Fibroblast of lung (primary cell): ENCODE data around the gene SERAC1. TPM values are rescaled to one million over a fixed set of nuclear protein-coding genes. Genes with fewer than 3 reads are reported as not detected.

Source experiments
- DNase-seq, 2 donors: peaks; one replicate each; pipeline versions ENCODE4 v3.0.0 to v3.0.0-alpha.2; 2010; ENCODE audit warnings: low read depth in 2 of 2
- H2AFZ ChIP-seq: 2 replicates; pipeline ENCODE4 v1.5.1; 2012; ENCODE audit warnings: low read length, control low read depth, inconsistent platforms
- H3K27ac ChIP-seq: 2 replicates; pipeline ENCODE4 v1.5.1; 2011; ENCODE audit warnings: low read length, control low read depth; ENCODE audit not compliant: insufficient read depth
- H3K27me3 ChIP-seq: 2 replicates; pipeline ENCODE4 v1.5.1; 2011; ENCODE audit warnings: mild to moderate bottlenecking, low read length; ENCODE audit not compliant: control insufficient read depth, insufficient read depth
- H3K36me3 ChIP-seq: 2 replicates; pipeline ENCODE4 v1.5.1; 2011; ENCODE audit warnings: low read length; ENCODE audit not compliant: control insufficient read depth, insufficient read depth
- H3K4me1 ChIP-seq: 2 replicates; pipeline ENCODE4 v1.5.1; 2011; ENCODE audit warnings: low read length; ENCODE audit not compliant: control insufficient read depth, insufficient read depth; ENCODE audit errors: extremely low read depth
- H3K4me2 ChIP-seq: 2 replicates; pipeline ENCODE4 v1.5.1; 2011; ENCODE audit warnings: low read length, control low read depth; ENCODE audit not compliant: insufficient read depth; ENCODE audit errors: extremely low read depth
- H3K4me3 ChIP-seq, 4 experiments: fragments of 200-600 bp in 1 of 4; sonication (generic) in 1 of 4; replicated peaks in 1 of 4; 2 replicates each; pipeline ENCODE4 v1.5.1; 2011 to 2016; ENCODE audit warnings: low read length in 4 of 4, low read depth in 3 of 4, mild to moderate bottlenecking in 3 of 4, control low read depth in 2 of 4, inconsistent platforms in 1 of 4, mixed read lengths in 1 of 4; ENCODE audit not compliant: insufficient read depth in 1 of 4; ENCODE audit errors: control extremely low read depth in 1 of 4
- H3K79me2 ChIP-seq: 2 replicates; pipeline ENCODE4 v1.5.1; 2012; ENCODE audit warnings: mild to moderate bottlenecking, low read length, inconsistent platforms; ENCODE audit not compliant: control insufficient read depth, insufficient read depth
- H3K9ac ChIP-seq: 2 replicates; pipeline ENCODE4 v1.5.1; 2011; ENCODE audit warnings: mild to moderate bottlenecking, low read length, control low read depth; ENCODE audit not compliant: insufficient read depth
- H3K9me3 ChIP-seq: 2 replicates; pipeline ENCODE4 v1.5.1; 2012; ENCODE audit warnings: low read depth, low read length; ENCODE audit not compliant: control insufficient read depth, insufficient read depth
- H4K20me1 ChIP-seq: 2 replicates; pipeline ENCODE4 v1.5.1; 2011; ENCODE audit warnings: low read length; ENCODE audit not compliant: control insufficient read depth, insufficient read depth; ENCODE audit errors: extremely low read depth
- CTCF ChIP-seq, 2 donors: IDR thresholded peaks in 1 of 2; conservative IDR thresholded peaks in 1 of 2; 1 replicate in 1 of 2; 2 replicates in 1 of 2; pipeline ENCODE4 v1.5.1; 2011 to 2012; ENCODE audit warnings: low read length in 2 of 2, control low read depth in 1 of 2, inconsistent platforms in 1 of 2, low read depth in 1 of 2, mild to moderate bottlenecking in 1 of 2
- EZH2 ChIP-seq: IDR thresholded peaks from 2 replicates; pipeline ENCODE4 v1.5.1; 2012; ENCODE audit warnings: low read length, control low read depth, mild to moderate bottlenecking; ENCODE audit errors: missing control alignments
- polyA plus RNA-seq, 2 donors: library from polyadenylated mRNA; depleted of rRNA in 1 of 2; stranded (reverse) in 1 of 2; unstranded in 1 of 2; fragments of >200 nt; gene quantifications; 2 replicates each; pipeline ENCODE4 v1.2.1, GENCODE V29; 2011 to 2012; ENCODE audit warnings: missing spikeins in 1 of 2
- total RNA-seq: library from RNA; depleted of rRNA; stranded (reverse); fragments of >200 nt; gene quantifications from 2 replicates; pipeline ENCODE4 v1.2.1, GENCODE V29; 2014

Gene SERAC1
- total and polyA plus RNA-seq, 2 donors (not counting 1 experiment from before 2014, with no cell fraction given): 21.3 to 37.7 TPM

- Histone ChIP-seq H3K27me3 (no peaks in the 10 kb centered on the region), H3K4me3 (no peak overlapping the region), H3K9me3 (no peaks in the 10 kb centered on the region), H3K4me1 (peaks cover 10% of the 10 kb centered on the region), H2AFZ (no peak overlapping the region), H3K27ac (no peak overlapping the region), H3K4me2 (peak overlapping the region; percentile 63), H3K79me2 (peaks cover 6% of the 10 kb centered on the region), H3K36me3 (no peaks in the 10 kb centered on the region), H4K20me1 (no peaks in the 10 kb centered on the region), H3K9ac (no peak overlapping the region)
- DNase-seq: peak; percentile 59 to 77
- TF ChIP-seq EZH2: no peak
- TF ChIP-seq CTCF (conservative IDR thresholded peaks at IDR 0.05 in 1 of 2, IDR thresholded peaks at IDR 0.05 in 1 of 2; ENCODE audit: low read depth in 1 of 2, low read length in 2 of 2): no peak
These were observed 7.0 kb downstream of the SERAC1 start for GRCh38 chr6:158160932-158161539.

GRCh38 chr6:158158748-158159147 lies 9.3 kb downstream of the SERAC1 start:
- Histone ChIP-seq H3K4me2 (no peak overlapping the region), H3K79me2 (no peaks in the 10 kb centered on the region), H3K4me1 (peaks cover 10% of the 10 kb centered on the region), H3K36me3 (no peaks in the 10 kb centered on the region), H3K27me3 (no peaks in the 10 kb centered on the region), H4K20me1 (no peaks in the 10 kb centered on the region), H3K9ac (no peak overlapping the region), H2AFZ (no peak overlapping the region), H3K9me3 (no peaks in the 10 kb centered on the region), H3K4me3 (no peak overlapping the region), H3K27ac (no peak overlapping the region)
- TF ChIP-seq CTCF (conservative IDR thresholded peaks at IDR 0.05 in 1 of 2, IDR thresholded peaks at IDR 0.05 in 1 of 2; ENCODE audit: low read depth in 1 of 2, low read length in 2 of 2) (no peak), EZH2 (no peak)
- peak; percentile 39 to 61 for DNase-seq

- Histone ChIP-seq H4K20me1 (no peaks in the 10 kb centered on the region), H3K79me2 (no peaks in the 10 kb centered on the region), H3K27ac (no peak overlapping the region), H3K4me3 (no peak overlapping the region), H3K27me3 (no peaks in the 10 kb centered on the region), H3K36me3 (no peaks in the 10 kb centered on the region), H3K9me3 (no peaks in the 10 kb centered on the region), H3K4me1 (peaks cover 10% of the 10 kb centered on the region), H3K9ac (no peak overlapping the region), H2AFZ (no peak overlapping the region), H3K4me2 (no peak overlapping the region)
- TF ChIP-seq CTCF (conservative IDR thresholded peaks at IDR 0.05 in 1 of 2, IDR thresholded peaks at IDR 0.05 in 1 of 2; ENCODE audit: low read depth in 1 of 2, low read length in 2 of 2): no peak
- no peak for TF ChIP-seq EZH2
- DNase-seq: no peak
These were observed 9.9 kb downstream of the SERAC1 start for GRCh38 chr6:158158123-158158522.
